Esophagus squamous epithelium (tissue), 4 donors: Measurements from ENCODE around the gene PET100.

Source experiments
- CTCF ChIP-seq, 6 experiments: fragments of 450-650 bp in 4 of 6; fragments of 200-600 bp in 2 of 6; sonication (generic) in 2 of 6; IDR thresholded peaks; one replicate each; pipeline ENCODE4 v1.5.1; 2016 to 2019; ENCODE audit warnings: antibody characterized with exemption in 6 of 6, mild to moderate bottlenecking in 4 of 6, moderate library complexity in 4 of 6
- POLR2A ChIP-seq, 4 donors: fragments of 450-650 bp; IDR thresholded peaks; one replicate each; pipeline ENCODE4 v1.6.1; 2017; ENCODE audit warnings: antibody characterized with exemption in 4 of 4, mild to moderate bottlenecking in 4 of 4, moderate library complexity in 3 of 4

- TF ChIP-seq CTCF (IDR thresholded peaks at IDR 0.05) (no peak), POLR2A (IDR thresholded peaks at IDR 0.05) (no peak)
Measured at GRCh38 chr19:7600721-7601120, 28.9 kb upstream of the PET100 start.
